ENCODE results near the gene ARRDC2.
"Not testable (repeated sequence)": the region's sequence is repeated elsewhere in the genome, so short reads cannot be mapped to it uniquely, and the experiment has no call there.

ARRDC2 gene

GRCh38 chr19:18000480-18000914 is 7.5 kb upstream of the ARRDC2 start:
- H3K4me1 Mint-ChIP-seq (ENCODE audit: low read depth) = peaks cover 12% of the 10 kb centered on the region
- H3K36me3 Mint-ChIP-seq (ENCODE audit: low read depth) = peaks cover 6% of the 10 kb centered on the region
- H3K9me3 Mint-ChIP-seq = no peaks in the 10 kb centered on the region
- H3K27me3 Mint-ChIP-seq (ENCODE audit: low read depth) = peaks cover 5% of the 10 kb centered on the region
- H3K27ac Mint-ChIP-seq = peak overlapping the region; percentile 100
- no peak for DNase-seq (ENCODE audit: low spot score)
- H3K4me3 Mint-ChIP-seq = peak overlapping the region; percentile 89

- Mint-ChIP-seq H3K27ac (peak overlapping the region; percentile 100), H3K27me3 (ENCODE audit: low read depth) (peaks cover 2% of the 10 kb centered on the region), H3K4me1 (ENCODE audit: low read depth) (peaks cover 12% of the 10 kb centered on the region), H3K4me3 (peak overlapping the region; percentile 94), H3K9me3 (no peaks in the 10 kb centered on the region), H3K36me3 (ENCODE audit: low read depth) (peaks cover 6% of the 10 kb centered on the region)
- peak; percentile 94 for DNase-seq (ENCODE audit: low spot score)
Measured at GRCh38 chr19:18000915-18001776, 6.8 kb upstream of the ARRDC2 start.

- Mint-ChIP-seq H3K27me3 (ENCODE audit: low read depth) (no peaks in the 10 kb centered on the region), H3K36me3 (ENCODE audit: low read depth) (peaks cover 9% of the 10 kb centered on the region), H3K4me3 (peak overlapping the region; percentile 94), H3K4me1 (ENCODE audit: low read depth) (peaks cover 13% of the 10 kb centered on the region), H3K27ac (peak overlapping the region; percentile 89), H3K9me3 (no peaks in the 10 kb centered on the region)
- no peak for DNase-seq (ENCODE audit: low spot score)
Measured at GRCh38 chr19:18001777-18002345, 6.1 kb upstream of the ARRDC2 start.

- H3K4me1 Mint-ChIP-seq (ENCODE audit: low read depth) = peaks cover 18% of the 10 kb centered on the region
- no peak for DNase-seq (ENCODE audit: low spot score)
- peaks cover 12% of the 10 kb centered on the region for H3K36me3 Mint-ChIP-seq (ENCODE audit: low read depth)
- H3K27ac Mint-ChIP-seq = peak overlapping the region; percentile 60
- no peaks in the 10 kb centered on the region for H3K9me3 Mint-ChIP-seq
- no peaks in the 10 kb centered on the region for H3K27me3 Mint-ChIP-seq (ENCODE audit: low read depth)
- peak overlapping the region; percentile 94 for H3K4me3 Mint-ChIP-seq
Measured at GRCh38 chr19:18002347-18002850, 5.6 kb upstream of the ARRDC2 start.

DNA sequence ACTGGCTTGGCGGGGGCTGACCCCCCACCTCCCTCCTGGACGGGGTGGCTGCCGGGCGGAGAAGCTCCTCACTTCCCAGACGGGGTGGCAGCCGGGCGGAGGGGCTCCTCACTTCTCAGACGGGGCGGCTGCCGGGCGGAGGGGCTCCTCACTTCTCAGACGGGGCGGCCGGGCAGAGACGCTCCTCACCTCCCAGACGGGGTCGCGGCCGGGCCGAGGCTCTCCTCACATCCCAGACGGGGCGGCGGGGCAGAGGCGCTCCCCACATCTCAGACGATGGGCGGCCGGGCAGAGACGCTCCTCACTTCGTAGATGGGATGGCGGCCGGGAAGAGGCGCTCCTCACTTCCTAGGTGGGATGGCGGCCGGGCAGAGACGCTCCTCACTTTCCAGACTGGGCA is 2.2 kb upstream of the ARRDC2 start:
- not testable (repeated sequence) for H3K27me3 Mint-ChIP-seq (ENCODE audit: low read depth); DNase-seq (ENCODE audit: low spot score); H3K9me3 Mint-ChIP-seq; H3K4me3 Mint-ChIP-seq; H3K27ac Mint-ChIP-seq
- Mint-ChIP-seq H3K4me1 (ENCODE audit: low read depth) (peaks cover 26% of the 10 kb centered on the region), H3K36me3 (ENCODE audit: low read depth) (peaks cover 28% of the 10 kb centered on the region)

- Mint-ChIP-seq H3K9me3 (no peaks in the 10 kb centered on the region), H3K4me1 (ENCODE audit: low read depth) (peaks cover 27% of the 10 kb centered on the region), H3K27ac (peak overlapping the region; percentile 86), H3K36me3 (ENCODE audit: low read depth) (peaks cover 30% of the 10 kb centered on the region), H3K27me3 (ENCODE audit: low read depth) (no peaks in the 10 kb centered on the region), H3K4me3 (peak overlapping the region; percentile 92)
- peak; percentile 82 for DNase-seq (ENCODE audit: low spot score)
Measured at GRCh38 chr19:18007044-18007916, 690 bp upstream of the ARRDC2 start.

- no peak for DNase-seq (ENCODE audit: low spot score)
- peak overlapping the region; percentile 74 for H3K27ac Mint-ChIP-seq
- H3K4me3 Mint-ChIP-seq = peak overlapping the region; percentile 92
- H3K4me1 Mint-ChIP-seq (ENCODE audit: low read depth) = peaks cover 35% of the 10 kb centered on the region
- peaks cover 36% of the 10 kb centered on the region for H3K36me3 Mint-ChIP-seq (ENCODE audit: low read depth)
- no peaks in the 10 kb centered on the region for H3K9me3 Mint-ChIP-seq
- H3K27me3 Mint-ChIP-seq (ENCODE audit: low read depth) = no peaks in the 10 kb centered on the region
Measured at GRCh38 chr19:18008814-18009213, 844 bp downstream of the ARRDC2 start.

DNA sequence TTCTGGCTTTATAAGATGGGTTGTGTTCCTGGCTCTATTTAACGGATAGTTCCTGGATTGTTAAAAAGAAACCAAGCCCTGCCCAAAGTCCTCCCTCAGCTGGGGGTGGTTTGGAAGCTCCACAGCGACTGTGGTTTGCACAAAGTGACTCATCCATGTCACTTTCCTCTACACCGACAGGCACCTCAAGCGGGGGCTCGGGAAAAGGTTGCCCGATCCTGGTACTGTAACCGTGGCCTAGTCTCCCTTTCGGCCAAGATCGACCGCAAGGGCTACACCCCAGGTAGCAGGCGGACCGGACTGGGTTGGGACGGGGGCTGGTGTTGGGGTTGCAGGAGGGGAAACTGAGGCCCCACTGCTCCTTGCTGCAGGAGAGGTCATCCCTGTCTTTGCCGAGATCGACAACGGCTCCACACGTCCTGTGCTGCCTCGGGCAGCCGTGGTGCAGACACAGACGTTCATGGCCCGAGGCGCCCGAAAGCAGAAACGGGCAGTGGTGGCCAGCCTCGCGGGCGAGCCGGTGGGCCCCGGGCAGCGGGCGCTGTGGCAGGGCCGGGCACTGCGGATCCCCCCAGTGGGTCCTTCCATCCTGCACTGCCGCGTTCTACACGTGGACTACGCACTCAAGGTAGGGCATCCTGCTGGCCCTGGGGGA is 1.6 kb downstream of the ARRDC2 start:
- H3K9me3 Mint-ChIP-seq = no peaks in the 10 kb centered on the region
- peaks cover 41% of the 10 kb centered on the region for H3K4me1 Mint-ChIP-seq (ENCODE audit: low read depth)
- no peak overlapping the region for H3K27ac Mint-ChIP-seq
- no peak for DNase-seq (ENCODE audit: low spot score)
- H3K27me3 Mint-ChIP-seq (ENCODE audit: low read depth) = no peaks in the 10 kb centered on the region
- H3K4me3 Mint-ChIP-seq = peak overlapping the region; percentile 92
- peaks cover 43% of the 10 kb centered on the region for H3K36me3 Mint-ChIP-seq (ENCODE audit: low read depth)

DNA sequence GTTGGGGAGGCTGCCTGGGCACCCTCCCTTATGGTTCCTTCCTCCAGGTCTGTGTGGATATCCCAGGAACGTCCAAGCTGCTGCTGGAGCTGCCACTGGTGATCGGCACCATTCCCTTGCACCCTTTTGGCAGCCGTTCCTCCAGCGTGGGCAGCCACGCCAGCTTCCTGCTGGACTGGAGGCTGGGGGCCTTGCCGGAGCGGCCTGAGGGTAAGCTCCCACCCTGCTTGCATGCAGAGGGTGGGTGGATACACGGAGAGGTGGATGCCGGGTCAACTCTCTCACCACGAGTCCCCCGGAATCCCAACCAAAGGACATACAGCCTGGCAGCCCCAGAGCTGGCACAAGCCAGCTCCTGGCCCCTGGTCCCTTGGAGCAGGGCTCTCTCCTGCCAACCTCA is 2.2 kb downstream of the ARRDC2 start:
- Mint-ChIP-seq H3K36me3 (ENCODE audit: low read depth) (peaks cover 45% of the 10 kb centered on the region), H3K27ac (no peak overlapping the region), H3K4me1 (ENCODE audit: low read depth) (peaks cover 44% of the 10 kb centered on the region), H3K4me3 (no peak overlapping the region), H3K9me3 (no peaks in the 10 kb centered on the region), H3K27me3 (ENCODE audit: low read depth) (no peaks in the 10 kb centered on the region)
- DNase-seq (ENCODE audit: low spot score) = no peak

DNA sequence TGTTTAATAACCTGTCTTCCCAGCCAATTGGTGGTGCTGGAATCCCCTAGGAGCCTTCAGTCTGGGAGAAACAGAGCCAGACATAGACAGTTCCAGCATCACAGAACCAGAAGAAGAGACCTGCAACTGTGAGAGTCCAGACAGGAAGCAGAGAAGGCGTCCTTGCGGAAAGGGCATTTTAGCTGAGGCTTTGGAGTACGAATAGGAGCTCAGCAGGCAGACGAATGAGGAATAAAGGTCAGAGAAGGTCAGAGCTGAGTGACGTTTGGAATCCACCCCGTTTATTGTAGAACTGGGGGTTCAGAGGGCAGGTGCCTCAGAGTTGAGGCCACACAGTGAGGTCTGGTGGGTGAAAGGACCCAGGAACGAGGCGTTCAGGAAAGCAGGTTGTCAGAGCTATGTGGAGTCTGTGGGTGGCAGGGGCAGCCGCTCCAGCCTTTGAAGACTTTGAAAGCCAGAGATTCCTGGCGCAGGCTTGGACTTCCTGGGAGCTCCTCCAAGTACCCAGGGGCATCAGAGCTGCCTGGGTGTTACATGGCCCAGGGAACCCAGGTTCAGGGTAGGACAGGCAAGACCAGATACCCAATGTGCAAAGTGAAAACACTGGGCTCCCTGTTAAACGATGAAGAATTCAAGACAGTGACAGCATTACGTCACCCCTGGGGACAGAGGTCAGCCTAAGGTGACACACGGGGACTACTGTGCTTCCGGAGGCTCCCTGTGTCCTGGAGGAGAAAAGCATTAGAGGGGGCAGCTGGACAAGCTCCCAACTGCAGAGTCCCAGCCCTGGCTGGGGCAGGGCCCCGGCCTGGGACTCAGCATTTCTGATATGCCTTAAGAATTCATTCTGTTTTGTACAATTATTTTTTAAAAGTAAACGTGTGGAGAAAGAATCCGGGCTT is 5.5 kb downstream of the ARRDC2 start:
- no peaks in the 10 kb centered on the region for H3K9me3 Mint-ChIP-seq
- H3K4me3 Mint-ChIP-seq = peak overlapping the region; percentile 70
- peaks cover 46% of the 10 kb centered on the region for H3K36me3 Mint-ChIP-seq (ENCODE audit: low read depth)
- H3K27ac Mint-ChIP-seq = peak overlapping the region; percentile 88
- H3K4me1 Mint-ChIP-seq (ENCODE audit: low read depth) = peaks cover 47% of the 10 kb centered on the region
- DNase-seq (ENCODE audit: low spot score) = no peak
- no peaks in the 10 kb centered on the region for H3K27me3 Mint-ChIP-seq (ENCODE audit: low read depth)

GRCh38 chr19:18014197-18014596 is 6.2 kb downstream of the ARRDC2 start:
- H3K4me1 Mint-ChIP-seq (ENCODE audit: low read depth) = peaks cover 42% of the 10 kb centered on the region
- peaks cover 38% of the 10 kb centered on the region for H3K36me3 Mint-ChIP-seq (ENCODE audit: low read depth)
- H3K4me3 Mint-ChIP-seq = peak overlapping the region; percentile 70
- no peaks in the 10 kb centered on the region for H3K27me3 Mint-ChIP-seq (ENCODE audit: low read depth)
- no peaks in the 10 kb centered on the region for H3K9me3 Mint-ChIP-seq
- H3K27ac Mint-ChIP-seq = peak overlapping the region; percentile 88
- DNase-seq (ENCODE audit: low spot score) = no peak

DNA sequence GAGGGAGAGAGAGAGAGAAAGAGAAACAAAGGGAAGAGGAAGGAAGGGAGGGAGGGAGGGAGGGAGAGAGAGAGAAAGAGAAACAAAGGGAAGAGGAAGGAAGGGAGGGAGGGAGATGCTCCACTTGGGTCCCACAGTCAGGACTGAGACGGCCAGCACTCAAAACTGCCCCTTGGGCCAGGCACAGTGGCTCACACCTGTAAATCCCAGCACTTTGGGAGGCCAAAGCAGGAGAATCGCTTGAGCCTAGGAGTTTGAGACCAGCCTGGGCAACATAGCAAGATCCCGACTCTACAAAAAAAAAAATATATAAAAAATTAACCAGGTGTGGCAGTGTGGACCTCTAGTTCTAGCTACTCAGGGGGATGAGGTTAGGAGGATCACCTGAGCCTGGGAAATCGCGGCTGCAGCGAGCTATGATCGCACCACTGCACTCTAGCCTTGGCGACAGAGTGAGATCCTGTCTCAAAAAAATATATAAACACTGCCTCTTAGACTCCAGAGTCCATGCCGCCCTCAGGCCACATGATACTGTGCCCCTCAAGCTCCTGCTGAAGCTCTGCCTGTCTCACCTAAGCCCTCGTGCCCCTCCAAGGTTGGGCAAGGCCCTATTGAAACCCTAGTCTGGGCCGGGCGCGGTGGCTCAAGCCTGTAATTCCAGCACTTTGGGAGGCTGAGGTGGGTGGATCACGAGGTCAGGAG is 8.4 kb downstream of the ARRDC2 start:
- Mint-ChIP-seq H3K4me1 (ENCODE audit: low read depth) (peaks cover 47% of the 10 kb centered on the region), H3K27ac (no peak overlapping the region), H3K4me3 (no peak overlapping the region), H3K9me3 (no peaks in the 10 kb centered on the region), H3K36me3 (ENCODE audit: low read depth) (peaks cover 26% of the 10 kb centered on the region), H3K27me3 (ENCODE audit: low read depth) (no peaks in the 10 kb centered on the region)
- DNase-seq (ENCODE audit: low spot score) = no peak
